ENCODE results near the gene TMUB1.

TMUB1 gene

DNA sequence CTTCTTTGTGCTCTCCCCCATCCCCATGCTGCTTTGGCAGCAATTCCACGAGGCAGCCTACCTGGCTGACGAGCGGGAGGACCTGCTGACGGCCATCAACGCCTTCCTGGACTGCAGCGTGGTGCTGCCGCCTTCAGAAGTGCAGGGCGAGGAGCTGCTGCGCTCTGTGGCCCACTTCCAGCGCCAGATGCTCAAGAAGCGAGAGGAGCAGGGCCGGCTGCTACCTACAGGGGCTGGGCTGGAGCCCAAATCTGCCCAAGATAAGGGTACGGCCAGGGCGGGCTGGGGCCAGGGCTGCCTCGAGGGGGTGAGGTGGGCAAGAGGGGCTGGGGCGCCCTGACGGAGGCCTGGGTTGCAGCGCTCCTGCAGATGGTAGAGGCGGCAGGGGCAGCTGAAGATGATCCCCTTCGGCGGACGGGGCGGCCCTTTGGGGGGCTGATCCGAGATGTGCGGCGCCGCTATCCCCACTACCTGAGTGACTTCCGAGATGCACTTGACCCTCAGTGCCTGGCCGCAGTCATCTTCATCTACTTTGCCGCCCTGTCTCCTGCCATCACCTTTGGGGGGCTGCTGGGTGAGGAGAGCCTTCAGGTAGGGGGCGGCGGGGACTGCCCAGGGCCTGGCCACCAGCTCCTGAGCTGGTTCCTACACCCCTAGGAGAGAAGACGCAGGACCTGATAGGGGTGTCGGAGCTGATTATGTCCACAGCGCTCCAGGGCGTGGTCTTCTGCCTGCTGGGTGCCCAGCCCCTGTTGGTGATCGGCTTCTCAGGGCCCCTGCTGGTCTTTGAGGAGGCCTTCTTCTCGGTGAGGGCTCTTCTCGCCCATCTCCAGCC, 12.0 kb downstream of the TMUB1 start:
- in situ Hi-C loops (cut with MboI; ENCODE audit: low sequenced_read_pairs), result no loop called here

DNA sequence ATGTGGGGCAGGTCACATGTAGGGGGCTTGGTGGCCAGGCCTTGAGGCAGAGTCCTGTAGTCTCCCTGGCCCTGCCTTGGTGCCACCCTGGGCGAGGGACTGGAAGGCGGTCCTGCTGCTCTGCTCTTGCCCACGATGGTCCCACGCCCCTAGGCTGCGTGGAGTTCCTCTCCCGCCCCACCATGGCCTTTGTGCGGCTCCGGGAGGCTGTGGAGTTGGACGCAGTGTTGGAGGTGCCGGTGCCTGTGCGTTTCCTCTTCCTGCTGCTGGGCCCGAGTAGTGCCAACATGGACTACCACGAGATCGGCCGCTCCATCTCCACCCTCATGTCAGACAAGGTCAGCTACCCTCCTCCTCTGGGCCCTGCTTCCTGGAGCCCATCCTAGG, 12.7 kb downstream of the TMUB1 start:
- in situ Hi-C loops (cut with MboI; ENCODE audit: low sequenced_read_pairs), result no loop called here

DNA sequence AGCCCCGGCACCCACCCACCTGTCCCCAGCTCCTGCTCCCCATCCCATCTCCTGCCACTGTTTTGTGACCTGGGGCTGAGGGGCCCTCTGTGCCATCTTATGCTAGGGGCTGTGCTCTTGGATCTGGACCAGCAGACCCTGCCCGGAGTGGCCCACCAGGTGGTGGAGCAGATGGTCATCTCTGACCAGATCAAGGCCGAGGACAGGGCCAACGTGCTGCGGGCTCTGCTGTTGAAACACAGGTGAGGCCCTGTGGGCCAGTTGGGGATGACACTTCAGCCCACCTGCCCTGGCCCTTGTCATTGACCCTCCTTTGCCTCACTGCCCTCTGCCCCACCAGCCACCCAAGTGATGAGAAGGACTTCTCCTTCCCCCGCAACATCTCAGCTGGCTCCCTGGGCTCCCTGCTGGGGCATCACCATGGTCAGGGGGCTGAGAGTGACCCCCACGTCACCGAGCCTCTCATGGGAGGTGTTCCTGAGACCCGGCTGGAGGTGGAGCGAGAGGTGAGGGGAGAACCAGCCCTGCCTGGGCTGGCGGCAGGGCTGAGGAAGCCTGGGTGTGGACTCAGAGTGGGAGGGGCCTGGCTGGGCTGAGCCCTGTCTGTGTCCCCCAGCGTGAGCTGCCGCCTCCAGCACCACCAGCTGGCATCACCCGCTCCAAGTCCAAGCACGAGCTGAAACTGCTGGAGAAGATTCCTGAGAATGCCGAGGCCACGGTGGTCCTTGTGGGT, 13.3 kb downstream of the TMUB1 start:
- in situ Hi-C loops (cut with MboI; ENCODE audit: low sequenced_read_pairs), result no loop called here

GRCh38 chr7:151068069-151068773, 15.1 kb downstream of the TMUB1 start:
- in situ Hi-C loops (cut with MboI; ENCODE audit: low sequenced_read_pairs), result no loop called here

- in situ Hi-C loops (cut with MboI; ENCODE audit: low sequenced_read_pairs), result no loop called here
These were observed 16.9 kb downstream of the TMUB1 start for GRCh38 chr7:151066273-151066974.

GRCh38 chr7:151065516-151065915, 17.8 kb downstream of the TMUB1 start:
- in situ Hi-C loops (cut with MboI; ENCODE audit: low sequenced_read_pairs), result no loop called here

- in situ Hi-C loops (cut with MboI; ENCODE audit: low sequenced_read_pairs), result no loop called here
These were observed 18.3 kb downstream of the TMUB1 start for GRCh38 chr7:151064993-151065392.

GRCh38 chr7:151064454-151064853, 18.8 kb downstream of the TMUB1 start:
- in situ Hi-C loops (cut with MboI; ENCODE audit: low sequenced_read_pairs), result no loop called here

DNA sequence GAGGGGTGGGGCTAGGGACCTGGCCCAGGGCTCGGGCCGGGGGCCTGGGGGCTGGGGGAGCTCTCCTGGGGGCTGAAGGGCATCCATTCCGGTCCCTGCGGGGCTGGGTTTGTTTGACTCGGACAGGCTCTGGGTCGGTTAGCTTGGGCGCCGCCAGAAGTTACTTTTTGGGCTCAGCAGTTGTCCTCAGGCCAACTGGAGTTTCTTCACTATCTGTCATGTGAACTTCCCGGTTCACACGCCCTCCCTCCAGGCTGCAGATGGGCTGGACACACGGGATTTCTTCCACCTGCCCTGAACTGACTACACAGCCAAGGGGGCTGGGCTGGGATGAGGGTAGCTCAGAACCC, 20.1 kb downstream of the TMUB1 start:
- in situ Hi-C loops (cut with MboI; ENCODE audit: low sequenced_read_pairs), result no loop called here

DNA sequence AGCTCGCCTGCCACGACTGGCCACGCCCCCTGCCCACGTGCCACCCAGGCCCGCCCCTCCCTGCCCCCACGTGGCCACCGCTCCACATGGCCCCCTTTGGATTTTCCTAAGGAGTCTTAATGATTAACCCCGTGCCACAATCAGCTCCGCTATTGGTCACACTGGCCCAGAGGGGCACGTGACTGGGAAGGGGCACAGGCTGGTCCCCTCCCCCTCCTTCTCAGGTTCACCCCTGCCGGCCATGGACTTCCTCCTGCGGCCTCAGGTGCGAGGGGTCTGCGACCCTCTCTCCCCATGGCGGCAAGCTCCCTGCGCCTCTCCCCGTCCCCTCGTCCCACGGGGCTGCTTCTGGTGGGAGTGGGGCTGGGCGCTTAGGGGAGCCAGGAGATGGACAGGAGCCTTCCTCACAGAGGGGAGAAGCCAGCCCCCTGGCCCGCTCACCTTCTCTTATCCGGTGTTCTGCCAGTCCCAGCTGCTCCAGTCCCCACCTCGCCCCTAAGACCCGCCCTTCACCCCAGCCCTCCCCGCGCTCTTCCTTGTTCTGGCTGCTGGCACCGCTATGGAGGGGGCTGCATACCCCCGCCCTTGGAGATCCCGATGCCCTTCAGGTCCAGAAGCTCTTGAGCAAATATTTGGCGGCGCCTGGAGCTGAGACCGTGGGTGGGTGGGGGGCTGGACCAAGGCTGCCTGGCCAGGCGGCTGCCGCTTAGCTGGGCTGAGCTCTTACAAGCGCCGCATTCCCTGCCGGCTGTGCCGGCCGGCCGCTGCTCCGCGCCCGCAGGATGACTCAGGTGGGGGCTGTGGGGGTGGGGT, 20.7 kb downstream of the TMUB1 start:
- in situ Hi-C loops (cut with MboI; ENCODE audit: low sequenced_read_pairs), result no loop called here

GRCh38 chr7:151062111-151062398, 21.2 kb downstream of the TMUB1 start:
- in situ Hi-C loops (cut with MboI; ENCODE audit: low sequenced_read_pairs), result no loop called here

- in situ Hi-C loops (cut with MboI; ENCODE audit: low sequenced_read_pairs), result no loop called here
These were observed 21.8 kb downstream of the TMUB1 start for GRCh38 chr7:151061213-151062110.

DNA sequence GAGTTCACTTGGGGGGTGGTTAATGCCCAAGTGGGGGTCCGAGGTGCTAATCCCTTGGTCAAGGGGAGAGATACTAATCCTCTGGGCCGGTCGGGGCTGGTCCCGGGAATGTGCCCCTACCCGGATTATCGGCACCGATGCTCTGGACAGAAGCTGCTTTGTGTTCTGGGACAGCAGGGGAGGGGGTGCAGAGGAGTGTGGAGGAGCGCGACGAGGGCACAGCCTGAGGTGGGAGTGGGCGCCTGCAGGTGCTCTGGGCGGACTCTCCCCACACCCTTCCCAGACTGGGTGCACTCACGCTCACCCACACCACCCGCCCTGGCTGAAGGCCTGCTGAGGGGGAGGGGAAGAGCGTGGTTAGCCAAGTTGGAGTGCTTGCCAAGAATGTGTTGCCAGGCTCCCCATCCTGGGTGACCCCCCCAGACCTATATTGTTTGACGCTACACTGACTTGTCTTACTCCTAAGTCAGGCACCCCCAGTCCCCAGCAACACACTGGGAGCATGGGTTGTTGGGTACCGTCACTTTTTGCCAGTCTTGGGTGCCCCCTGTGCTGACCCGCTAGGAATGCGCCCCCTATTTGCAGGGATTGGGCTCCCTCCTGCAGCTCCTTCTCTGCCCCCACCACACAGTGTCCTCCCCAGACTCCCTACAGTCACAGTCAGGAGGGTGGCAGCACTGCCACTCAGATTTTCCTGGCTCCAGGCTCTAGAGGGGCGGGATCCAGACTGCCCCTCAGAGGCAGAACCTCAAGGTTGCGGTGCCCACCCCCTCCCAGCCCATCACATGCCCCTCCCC, 22.7 kb downstream of the TMUB1 start:
- in situ Hi-C loops (cut with MboI; ENCODE audit: low sequenced_read_pairs), result no loop called here

DNA sequence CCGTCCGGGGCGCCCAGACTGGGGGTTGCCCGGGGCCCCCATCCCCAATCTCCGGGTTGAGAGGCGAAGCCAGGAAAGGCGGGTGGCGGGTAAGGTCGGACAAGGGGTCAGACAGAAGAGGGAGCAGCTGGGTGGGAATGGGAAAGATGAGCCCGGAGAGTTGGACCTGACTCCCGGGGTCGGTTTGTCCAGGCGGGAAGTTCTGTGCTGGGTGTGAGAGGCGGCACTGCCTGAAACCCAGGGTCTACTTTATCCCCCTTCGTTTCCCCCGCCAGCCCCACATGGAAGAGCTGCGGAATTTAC, 23.2 kb downstream of the TMUB1 start:
- in situ Hi-C loops (cut with MboI; ENCODE audit: low sequenced_read_pairs), result no loop called here

DNA sequence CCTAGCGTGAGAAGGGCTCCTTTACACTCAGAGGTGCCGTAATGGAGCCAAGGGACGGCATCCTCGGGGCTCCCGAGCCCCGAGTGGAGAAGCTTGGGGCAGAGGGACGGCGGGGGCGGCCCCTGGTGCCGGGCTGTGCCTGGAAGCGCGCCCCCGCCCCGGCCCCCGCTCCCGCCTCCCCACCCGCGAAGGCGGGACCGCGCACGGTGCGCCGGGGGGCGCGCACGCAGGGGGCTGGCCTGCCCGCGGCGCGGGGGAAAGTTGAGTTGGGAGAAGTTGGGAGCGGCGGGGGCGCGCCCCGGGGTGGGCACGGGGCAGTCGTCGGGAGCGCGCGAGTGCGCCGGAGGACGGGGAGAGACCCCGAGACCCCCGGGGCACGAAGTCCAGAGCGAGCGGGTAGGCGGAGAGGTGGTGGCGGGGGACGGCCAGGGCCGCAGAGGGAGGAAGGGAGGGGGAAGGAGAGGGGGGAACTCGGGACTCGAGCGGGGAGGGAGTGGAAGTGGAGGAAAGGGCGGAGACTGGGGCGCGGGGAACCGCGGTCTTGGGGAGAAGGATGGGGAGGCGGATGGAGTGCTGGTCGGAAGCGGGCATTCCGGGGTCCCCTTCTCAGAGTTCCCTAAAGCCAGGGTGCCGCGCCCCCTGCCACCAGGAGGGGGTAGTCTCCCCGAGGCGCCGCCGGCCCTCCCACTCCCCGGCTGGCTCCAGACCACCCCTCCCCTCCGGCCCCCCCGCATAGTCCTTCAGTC, 23.8 kb downstream of the TMUB1 start, which contains the start of gene SLC4A2:
TSS of gene SLC4A2 (plus strand) at position 223 of the 746 bp plus-strand sequence. CDS start 2,399 bp downstream, outside the sequence.
- in situ Hi-C loops (cut with MboI; ENCODE audit: low sequenced_read_pairs), result no loop called here

GRCh38 chr7:151058781-151059366, 24.4 kb downstream of the TMUB1 start:
- in situ Hi-C loops (cut with MboI; ENCODE audit: low sequenced_read_pairs), result no loop called here

GRCh38 chr7:151057989-151058780, 25.1 kb downstream of the TMUB1 start:
- in situ Hi-C loops (cut with MboI; ENCODE audit: low sequenced_read_pairs), result no loop called here

Data from HL-60/S4 (cell line).